ENCODE measurements around the gene GBF1.

GRCh38 chr10:102326031-102326430 is 80.7 kb downstream of the GBF1 start:
- no peak for TF ChIP-seq CTCF (conservative IDR thresholded peaks at IDR 0.05)
- TF ChIP-seq EZH2 (IDR thresholded peaks at IDR 0.05; ENCODE audit: low read depth) = no peak
